ENCODE data around the gene MUC5AC.

Gene MUC5AC

GRCh38 chr11:1195682-1196515 lies 38.1 kb downstream of the MUC5AC start:
- Mint-ChIP-seq H3K27me3 (ENCODE audit: low read depth) (no peaks in the 10 kb centered on the region), H3K27ac (no peak overlapping the region), H3K36me3 (ENCODE audit: low read depth) (no peaks in the 10 kb centered on the region), H3K4me1 (ENCODE audit: low read depth) (no peaks in the 10 kb centered on the region), H3K9me3 (no peaks in the 10 kb centered on the region), H3K4me3 (no peak overlapping the region)

GRCh38 chr11:1196516-1197391 lies 39.0 kb downstream of the MUC5AC start:
- H3K36me3 Mint-ChIP-seq (ENCODE audit: low read depth): no peaks in the 10 kb centered on the region
- H3K27ac Mint-ChIP-seq: no peak overlapping the region
- H3K9me3 Mint-ChIP-seq: no peaks in the 10 kb centered on the region
- H3K4me1 Mint-ChIP-seq (ENCODE audit: low read depth): no peaks in the 10 kb centered on the region
- H3K27me3 Mint-ChIP-seq (ENCODE audit: low read depth): no peaks in the 10 kb centered on the region
- no peak overlapping the region for H3K4me3 Mint-ChIP-seq

- no peaks in the 10 kb centered on the region for H3K27me3 Mint-ChIP-seq (ENCODE audit: low read depth)
- no peaks in the 10 kb centered on the region for H3K4me1 Mint-ChIP-seq (ENCODE audit: low read depth)
- H3K27ac Mint-ChIP-seq: no peak overlapping the region
- no peak overlapping the region for H3K4me3 Mint-ChIP-seq
- H3K36me3 Mint-ChIP-seq (ENCODE audit: low read depth): no peaks in the 10 kb centered on the region
- no peaks in the 10 kb centered on the region for H3K9me3 Mint-ChIP-seq
Measured at GRCh38 chr11:1197431-1197885, 39.7 kb downstream of the MUC5AC start.

GRCh38 chr11:1197886-1198560 lies 40.3 kb downstream of the MUC5AC start:
- Mint-ChIP-seq H3K27me3 (ENCODE audit: low read depth) (no peaks in the 10 kb centered on the region), H3K4me3 (no peak overlapping the region), H3K9me3 (no peaks in the 10 kb centered on the region), H3K27ac (no peak overlapping the region), H3K4me1 (ENCODE audit: low read depth) (no peaks in the 10 kb centered on the region), H3K36me3 (ENCODE audit: low read depth) (no peaks in the 10 kb centered on the region)

- Mint-ChIP-seq H3K27me3 (ENCODE audit: low read depth) (no peaks in the 10 kb centered on the region), H3K4me3 (no peak overlapping the region), H3K9me3 (no peaks in the 10 kb centered on the region), H3K36me3 (ENCODE audit: low read depth) (no peaks in the 10 kb centered on the region), H3K4me1 (ENCODE audit: low read depth) (no peaks in the 10 kb centered on the region), H3K27ac (no peak overlapping the region)
Measured at GRCh38 chr11:1198561-1199240, 40.9 kb downstream of the MUC5AC start.

- Mint-ChIP-seq H3K4me1 (ENCODE audit: low read depth) (no peaks in the 10 kb centered on the region), H3K36me3 (ENCODE audit: low read depth) (no peaks in the 10 kb centered on the region), H3K4me3 (no peak overlapping the region), H3K27ac (no peak overlapping the region), H3K9me3 (no peaks in the 10 kb centered on the region), H3K27me3 (ENCODE audit: low read depth) (no peaks in the 10 kb centered on the region)
Measured at GRCh38 chr11:1199241-1199750, 41.5 kb downstream of the MUC5AC start.

GRCh38 chr11:1199751-1200610 lies 42.2 kb downstream of the MUC5AC start:
- H3K9me3 Mint-ChIP-seq: no peaks in the 10 kb centered on the region
- H3K4me3 Mint-ChIP-seq: no peak overlapping the region
- H3K27me3 Mint-ChIP-seq (ENCODE audit: low read depth): no peaks in the 10 kb centered on the region
- H3K27ac Mint-ChIP-seq: no peak overlapping the region
- H3K36me3 Mint-ChIP-seq (ENCODE audit: low read depth): no peaks in the 10 kb centered on the region
- no peaks in the 10 kb centered on the region for H3K4me1 Mint-ChIP-seq (ENCODE audit: low read depth)

GRCh38 chr11:1200611-1201191 lies 42.9 kb downstream of the MUC5AC start:
- no peak overlapping the region for H3K4me3 Mint-ChIP-seq
- no peaks in the 10 kb centered on the region for H3K9me3 Mint-ChIP-seq
- no peak overlapping the region for H3K27ac Mint-ChIP-seq
- no peaks in the 10 kb centered on the region for H3K36me3 Mint-ChIP-seq (ENCODE audit: low read depth)
- H3K27me3 Mint-ChIP-seq (ENCODE audit: low read depth): no peaks in the 10 kb centered on the region
- no peaks in the 10 kb centered on the region for H3K4me1 Mint-ChIP-seq (ENCODE audit: low read depth)

- Mint-ChIP-seq H3K9me3 (no peaks in the 10 kb centered on the region), H3K4me1 (ENCODE audit: low read depth) (no peaks in the 10 kb centered on the region), H3K36me3 (ENCODE audit: low read depth) (no peaks in the 10 kb centered on the region), H3K4me3 (no peak overlapping the region), H3K27me3 (ENCODE audit: low read depth) (no peaks in the 10 kb centered on the region), H3K27ac (no peak overlapping the region)
Measured at GRCh38 chr11:1201395-1202153, 43.8 kb downstream of the MUC5AC start.

GRCh38 chr11:1202154-1202775 lies 44.5 kb downstream of the MUC5AC start:
- Mint-ChIP-seq H3K9me3 (no peaks in the 10 kb centered on the region), H3K4me1 (ENCODE audit: low read depth) (no peaks in the 10 kb centered on the region), H3K4me3 (no peak overlapping the region), H3K27ac (no peak overlapping the region), H3K36me3 (ENCODE audit: low read depth) (no peaks in the 10 kb centered on the region), H3K27me3 (ENCODE audit: low read depth) (no peaks in the 10 kb centered on the region)

GRCh38 chr11:1202776-1203504 lies 45.2 kb downstream of the MUC5AC start:
- Mint-ChIP-seq H3K9me3 (no peaks in the 10 kb centered on the region), H3K27me3 (ENCODE audit: low read depth) (no peaks in the 10 kb centered on the region), H3K4me1 (ENCODE audit: low read depth) (no peaks in the 10 kb centered on the region), H3K27ac (no peak overlapping the region), H3K36me3 (ENCODE audit: low read depth) (no peaks in the 10 kb centered on the region), H3K4me3 (no peak overlapping the region)
